ENCODE measurements around the gene TLR4.

The TLR4 gene

GRCh38 chr9:117704024-117704575 is at the start of gene TLR4:
TSS of gene TLR4 (plus strand) at chr9:117704403. CDS start at chr9:117704473, 70 bp downstream.
- Histone ChIP-seq H3K27ac (ENCODE audit: low read depth, low read length) (peak within 1 kb of the TSS; percentile 91), H2AFZ (ENCODE audit: low read length, unreplicated experiment) (peak within 1 kb of the TSS; percentile 43)

GRCh38 chr9:117656002-117656401 is 48.2 kb upstream of the TLR4 start:
- no peak overlapping the region for H3K27ac ChIP-seq (ENCODE audit: low read depth, low read length)
- no peaks in the 10 kb centered on the region for H3K79me2 ChIP-seq (ENCODE audit: control insufficient read depth, insufficient read depth, low read length, unreplicated experiment)
- no peaks in the 10 kb centered on the region for H3K27me3 ChIP-seq (ENCODE audit: insufficient read depth, low read length)
- no peaks in the 10 kb centered on the region for H3K36me3 ChIP-seq (ENCODE audit: insufficient read depth, low read length)
- peaks cover 9% of the 10 kb centered on the region for H3K4me1 ChIP-seq (ENCODE audit: control insufficient read depth, insufficient read depth, low read length, unreplicated experiment)
- no peak overlapping the region for H2AFZ ChIP-seq (ENCODE audit: low read length, unreplicated experiment)
- H3K4me3 ChIP-seq (ENCODE audit: low read depth, low read length), result no peak overlapping the region; the same call in 1 of the 2 replicates

More at GRCh38 chr9:117704024-117704575, at the start of gene TLR4:
- H3K4me1 ChIP-seq (ENCODE audit: control insufficient read depth, insufficient read depth, low read length, unreplicated experiment), result peaks cover 31% of the 10 kb centered on the region
- peaks cover 19% of the 10 kb centered on the region for H3K36me3 ChIP-seq (ENCODE audit: insufficient read depth, low read length)
- no peaks in the 10 kb centered on the region for H3K27me3 ChIP-seq (ENCODE audit: insufficient read depth, low read length)
- peak within 1 kb of the TSS; percentile 77 for H3K4me3 ChIP-seq (ENCODE audit: low read depth, low read length)
- peaks cover 52% of the 10 kb centered on the region for H3K79me2 ChIP-seq (ENCODE audit: control insufficient read depth, insufficient read depth, low read length, unreplicated experiment)

- no peaks in the 10 kb centered on the region for H3K4me1 ChIP-seq (ENCODE audit: control insufficient read depth, insufficient read depth, low read length, unreplicated experiment)
Observed at GRCh38 chr9:117662651-117663050, 41.6 kb upstream of the TLR4 start.

GRCh38 chr9:117664419-117664818 is 39.8 kb upstream of the TLR4 start:
- Histone ChIP-seq H3K27me3 (ENCODE audit: insufficient read depth, low read length) (no peaks in the 10 kb centered on the region), H3K4me3 (ENCODE audit: low read depth, low read length) (no peak overlapping the region), H3K27ac (ENCODE audit: low read depth, low read length) (no peak overlapping the region), H3K4me1 (ENCODE audit: control insufficient read depth, insufficient read depth, low read length, unreplicated experiment) (no peaks in the 10 kb centered on the region), H2AFZ (ENCODE audit: low read length, unreplicated experiment) (no peak overlapping the region), H3K36me3 (ENCODE audit: insufficient read depth, low read length) (no peaks in the 10 kb centered on the region), H3K79me2 (ENCODE audit: control insufficient read depth, insufficient read depth, low read length, unreplicated experiment) (no peaks in the 10 kb centered on the region)

More at GRCh38 chr9:117662651-117663050, 41.6 kb upstream of the TLR4 start:
- Histone ChIP-seq H3K27ac (ENCODE audit: low read depth, low read length) (no peak overlapping the region), H2AFZ (ENCODE audit: low read length, unreplicated experiment) (no peak overlapping the region), H3K4me3 (ENCODE audit: low read depth, low read length) (no peak overlapping the region), H3K27me3 (ENCODE audit: insufficient read depth, low read length) (no peaks in the 10 kb centered on the region), H3K79me2 (ENCODE audit: control insufficient read depth, insufficient read depth, low read length, unreplicated experiment) (no peaks in the 10 kb centered on the region), H3K36me3 (ENCODE audit: insufficient read depth, low read length) (no peaks in the 10 kb centered on the region)

- H3K4me3 ChIP-seq (ENCODE audit: low read depth, low read length), result no peak overlapping the region
- H2AFZ ChIP-seq (ENCODE audit: low read length, unreplicated experiment), result no peak overlapping the region
- H3K79me2 ChIP-seq (ENCODE audit: control insufficient read depth, insufficient read depth, low read length, unreplicated experiment), result no peaks in the 10 kb centered on the region
- H3K4me1 ChIP-seq (ENCODE audit: control insufficient read depth, insufficient read depth, low read length, unreplicated experiment), result no peaks in the 10 kb centered on the region
- H3K27ac ChIP-seq (ENCODE audit: low read depth, low read length), result no peak overlapping the region
- H3K36me3 ChIP-seq (ENCODE audit: insufficient read depth, low read length), result no peaks in the 10 kb centered on the region
- no peaks in the 10 kb centered on the region for H3K27me3 ChIP-seq (ENCODE audit: insufficient read depth, low read length)
Observed at GRCh38 chr9:117665601-117666385, 38.4 kb upstream of the TLR4 start.

GRCh38 chr9:117671468-117671867 is 32.7 kb upstream of the TLR4 start:
- H3K79me2 ChIP-seq (ENCODE audit: control insufficient read depth, insufficient read depth, low read length, unreplicated experiment), result no peaks in the 10 kb centered on the region
- H3K4me1 ChIP-seq (ENCODE audit: control insufficient read depth, insufficient read depth, low read length, unreplicated experiment), result peaks cover 19% of the 10 kb centered on the region
- H3K4me3 ChIP-seq (ENCODE audit: low read depth, low read length), result no peak overlapping the region
- no peaks in the 10 kb centered on the region for H3K36me3 ChIP-seq (ENCODE audit: insufficient read depth, low read length)
- H2AFZ ChIP-seq (ENCODE audit: low read length, unreplicated experiment), result no peak overlapping the region
- H3K27me3 ChIP-seq (ENCODE audit: insufficient read depth, low read length), result no peaks in the 10 kb centered on the region
- peak overlapping the region; percentile 62; the same call in 1 of the 2 replicates for H3K27ac ChIP-seq (ENCODE audit: low read depth, low read length)

GRCh38 chr9:117672369-117672768 is 31.8 kb upstream of the TLR4 start:
- Histone ChIP-seq H3K36me3 (ENCODE audit: insufficient read depth, low read length) (no peaks in the 10 kb centered on the region), H3K27me3 (ENCODE audit: insufficient read depth, low read length) (no peaks in the 10 kb centered on the region), H3K79me2 (ENCODE audit: control insufficient read depth, insufficient read depth, low read length, unreplicated experiment) (no peaks in the 10 kb centered on the region), H2AFZ (ENCODE audit: low read length, unreplicated experiment) (no peak overlapping the region), H3K27ac (ENCODE audit: low read depth, low read length) (peak overlapping the region; percentile 62), H3K4me1 (ENCODE audit: control insufficient read depth, insufficient read depth, low read length, unreplicated experiment) (peaks cover 20% of the 10 kb centered on the region), H3K4me3 (ENCODE audit: low read depth, low read length) (no peak overlapping the region)

- H3K36me3 ChIP-seq (ENCODE audit: insufficient read depth, low read length), result no peaks in the 10 kb centered on the region
- no peak overlapping the region for H2AFZ ChIP-seq (ENCODE audit: low read length, unreplicated experiment)
- peaks cover 43% of the 10 kb centered on the region for H3K4me1 ChIP-seq (ENCODE audit: control insufficient read depth, insufficient read depth, low read length, unreplicated experiment)
- H3K27ac ChIP-seq (ENCODE audit: low read depth, low read length), result peak overlapping the region; percentile 36; the same call in 1 of the 2 replicates
- H3K79me2 ChIP-seq (ENCODE audit: control insufficient read depth, insufficient read depth, low read length, unreplicated experiment), result no peaks in the 10 kb centered on the region
- H3K4me3 ChIP-seq (ENCODE audit: low read depth, low read length), result no peak overlapping the region
- H3K27me3 ChIP-seq (ENCODE audit: insufficient read depth, low read length), result no peaks in the 10 kb centered on the region
Observed at GRCh38 chr9:117677572-117677971, 26.6 kb upstream of the TLR4 start.

- peaks cover 43% of the 10 kb centered on the region for H3K4me1 ChIP-seq (ENCODE audit: control insufficient read depth, insufficient read depth, low read length, unreplicated experiment)
- H3K27ac ChIP-seq (ENCODE audit: low read depth, low read length), result peak overlapping the region; percentile 36
- H3K36me3 ChIP-seq (ENCODE audit: insufficient read depth, low read length), result no peaks in the 10 kb centered on the region
Observed at GRCh38 chr9:117678871-117679270, 25.3 kb upstream of the TLR4 start.

GRCh38 chr9:117679416-117679815 is 24.8 kb upstream of the TLR4 start:
- Histone ChIP-seq H2AFZ (ENCODE audit: low read length, unreplicated experiment) (peak overlapping the region; percentile 96), H3K4me3 (ENCODE audit: low read depth, low read length) (peak overlapping the region; percentile 71), H3K27me3 (ENCODE audit: insufficient read depth, low read length) (no peaks in the 10 kb centered on the region), H3K36me3 (ENCODE audit: insufficient read depth, low read length) (no peaks in the 10 kb centered on the region), H3K79me2 (ENCODE audit: control insufficient read depth, insufficient read depth, low read length, unreplicated experiment) (no peaks in the 10 kb centered on the region), H3K4me1 (ENCODE audit: control insufficient read depth, insufficient read depth, low read length, unreplicated experiment) (peaks cover 45% of the 10 kb centered on the region), H3K27ac (ENCODE audit: low read depth, low read length) (peak overlapping the region; percentile 36)

More at GRCh38 chr9:117678871-117679270, 25.3 kb upstream of the TLR4 start:
- H2AFZ ChIP-seq (ENCODE audit: low read length, unreplicated experiment), result peak overlapping the region; percentile 96
- no peaks in the 10 kb centered on the region for H3K79me2 ChIP-seq (ENCODE audit: control insufficient read depth, insufficient read depth, low read length, unreplicated experiment)
- H3K27me3 ChIP-seq (ENCODE audit: insufficient read depth, low read length), result no peaks in the 10 kb centered on the region
- H3K4me3 ChIP-seq (ENCODE audit: low read depth, low read length), result peak overlapping the region; percentile 71

GRCh38 chr9:117681888-117682287 is 22.3 kb upstream of the TLR4 start:
- H3K4me3 ChIP-seq (ENCODE audit: low read depth, low read length), result peak overlapping the region; percentile 65; the same call in 1 of the 2 replicates
- H3K4me1 ChIP-seq (ENCODE audit: control insufficient read depth, insufficient read depth, low read length, unreplicated experiment), result peaks cover 45% of the 10 kb centered on the region
- no peak overlapping the region for H2AFZ ChIP-seq (ENCODE audit: low read length, unreplicated experiment)
- no peaks in the 10 kb centered on the region for H3K36me3 ChIP-seq (ENCODE audit: insufficient read depth, low read length)
- no peaks in the 10 kb centered on the region for H3K27me3 ChIP-seq (ENCODE audit: insufficient read depth, low read length)
- no peak overlapping the region for H3K27ac ChIP-seq (ENCODE audit: low read depth, low read length)
- no peaks in the 10 kb centered on the region for H3K79me2 ChIP-seq (ENCODE audit: control insufficient read depth, insufficient read depth, low read length, unreplicated experiment)

Measured in ACC112 (cell line).